Nephron (organoid): ENCODE data around the gene TOB1.

Experiments
- H3K27ac Mint-ChIP-seq, 3 experiments: 2 replicates each; pipeline ENCODE4 v1.8.0; 2020; ENCODE audit warnings: mixed read lengths in 3 of 3, mild to moderate bottlenecking in 2 of 3, moderate library complexity in 1 of 3
- H3K27me3 Mint-ChIP-seq: 2 replicates; pipeline ENCODE4 v1.8.0; 2021; ENCODE audit warnings: low read depth, mild to moderate bottlenecking, moderate library complexity, mixed read lengths
- H3K36me3 Mint-ChIP-seq: 2 replicates; pipeline ENCODE4 v1.8.0; 2020; ENCODE audit warnings: low read depth, mixed read lengths
- H3K4me1 Mint-ChIP-seq: 2 replicates; pipeline ENCODE4 v1.8.0; 2020; ENCODE audit warnings: mixed read lengths
- H3K4me3 Mint-ChIP-seq, 3 experiments: 2 replicates each; pipeline ENCODE4 v1.8.0; 2020; ENCODE audit warnings: mild to moderate bottlenecking in 3 of 3, mixed read lengths in 3 of 3, moderate library complexity in 2 of 3
- H3K9me3 Mint-ChIP-seq: 2 replicates; pipeline ENCODE4 v1.8.0; 2020; ENCODE audit warnings: mixed read lengths
- CTCF ChIP-seq, 3 experiments: fragments of 200-600 bp; sonication (generic); IDR thresholded peaks; one replicate each; pipeline ENCODE4 v1.5.0; 2021; ENCODE audit warnings: antibody characterized with exemption in 3 of 3; ENCODE audit not compliant: unreplicated experiment in 3 of 3

TOB1 gene

GRCh38 chr17:50904518-50905459, 38.6 kb upstream of the TOB1 start:
- TF ChIP-seq CTCF (IDR thresholded peaks at IDR 0.05; ENCODE audit: unreplicated experiment in 3 of 3): no peak
- H3K27me3 Mint-ChIP-seq: peaks cover 13% of the 10 kb centered on the region

GRCh38 chr17:50903604-50904517, 37.7 kb upstream of the TOB1 start:
- Mint-ChIP-seq H3K4me1 (peaks cover 66% of the 10 kb centered on the region), H3K27ac (peak overlapping the region; percentile 91 to 95 (median 92)), H3K27me3 (peaks cover 10% of the 10 kb centered on the region), H3K9me3 (no peaks in the 10 kb centered on the region), H3K4me3 (peak overlapping the region in 2 of 3 experiments; percentile 40 to 64), H3K36me3 (no peaks in the 10 kb centered on the region)
- TF ChIP-seq CTCF (IDR thresholded peaks at IDR 0.05; ENCODE audit: unreplicated experiment in 3 of 3): no peak

More at GRCh38 chr17:50904518-50905459, 38.6 kb upstream of the TOB1 start:
- Mint-ChIP-seq H3K4me3 (no peak overlapping the region), H3K36me3 (no peaks in the 10 kb centered on the region), H3K27ac (peak overlapping the region; percentile 91 to 95 (median 92)), H3K9me3 (no peaks in the 10 kb centered on the region), H3K4me1 (peaks cover 74% of the 10 kb centered on the region)

GRCh38 chr17:50902372-50903353, 36.5 kb upstream of the TOB1 start:
- no peaks in the 10 kb centered on the region for H3K36me3 Mint-ChIP-seq

GRCh38 chr17:50900383-50900892, 34.3 kb upstream of the TOB1 start:
- peaks cover 4% of the 10 kb centered on the region for H3K27me3 Mint-ChIP-seq
- TF ChIP-seq CTCF (IDR thresholded peaks at IDR 0.05; ENCODE audit: unreplicated experiment in 3 of 3): no peak

More at GRCh38 chr17:50902372-50903353, 36.5 kb upstream of the TOB1 start:
- Mint-ChIP-seq H3K4me1 (peaks cover 63% of the 10 kb centered on the region), H3K27me3 (peaks cover 7% of the 10 kb centered on the region), H3K27ac (peak overlapping the region; percentile 91 to 95 (median 92)), H3K4me3 (peak overlapping the region in 2 of 3 experiments; percentile 30 to 34), H3K9me3 (no peaks in the 10 kb centered on the region)
- TF ChIP-seq CTCF (IDR thresholded peaks at IDR 0.05; ENCODE audit: unreplicated experiment in 3 of 3): no peak

More at GRCh38 chr17:50900383-50900892, 34.3 kb upstream of the TOB1 start:
- peak overlapping the region; percentile 68 to 87 (median 74) for H3K27ac Mint-ChIP-seq
- no peaks in the 10 kb centered on the region for H3K36me3 Mint-ChIP-seq
- no peak overlapping the region for H3K4me3 Mint-ChIP-seq
- peaks cover 55% of the 10 kb centered on the region for H3K4me1 Mint-ChIP-seq
- H3K9me3 Mint-ChIP-seq: no peaks in the 10 kb centered on the region
